K562 (cell line): ENCODE data around the gene MFAP3L. TPM values are rescaled to one million over a fixed set of nuclear protein-coding genes. Genes with fewer than 3 reads are reported as not detected.

ENCODE experiments used
- BCOR ChIP-seq: fragments of 450-650 bp; IDR thresholded peaks from 2 replicates; pipeline ENCODE4 v1.6.1; 2016
- CEBPB ChIP-seq: fragments of 450-650 bp; IDR thresholded peaks from 2 replicates; pipeline ENCODE4 v1.6.1; 2016; ENCODE audit warnings: missing genetic modification characterization, missing compliant biosample characterization
- CREM ChIP-seq: IDR thresholded peaks from 2 replicates; pipeline ENCODE4 v1.6.1; 2014; ENCODE audit warnings: antibody characterized with exemption, low read depth
- EHMT2 ChIP-seq: fragments of 450-650 bp; IDR thresholded peaks from 2 replicates; pipeline ENCODE4 v1.6.1; 2018; ENCODE audit warnings: antibody characterized with exemption
- EP300 ChIP-seq: IDR thresholded peaks from 2 replicates; pipeline ENCODE4 v1.6.1; 2012; ENCODE audit warnings: low read length, improper control_type of control experiment
- FOXA1 ChIP-seq: fragments of 450-650 bp; IDR thresholded peaks from 2 replicates; pipeline ENCODE4 v1.6.1; 2016; ENCODE audit warnings: mild to moderate bottlenecking, borderline replicate concordance
- HBP1 ChIP-seq: fragments of 450-650 bp; formaldehyde crosslinking; IDR thresholded peaks from 2 replicates; pipeline ENCODE4 v1.4.0; 2022; ENCODE audit warnings: missing genetic modification characterization
- KLF16 ChIP-seq: IDR thresholded peaks from 2 replicates; pipeline ENCODE4 v1.6.1; 2016; ENCODE audit warnings: antibody characterized with exemption
- L3MBTL2 ChIP-seq: fragments of 450-650 bp; IDR thresholded peaks from 2 replicates; pipeline ENCODE4 v1.6.1; 2016; ENCODE audit warnings: mild to moderate bottlenecking, moderate library complexity
- NUFIP1 ChIP-seq: fragments of 450-650 bp; IDR thresholded peaks from 2 replicates; pipeline ENCODE4 v1.6.1; 2018; ENCODE audit not compliant: partially characterized antibody
- RAD21 ChIP-seq, 2 experiments: fragments of 250-450 bp in 1 of 2; fragments of 450-650 bp in 1 of 2; sonication (Bioruptor Pico) in 1 of 2; formaldehyde crosslinking in 1 of 2; IDR thresholded peaks in 1 of 2; conservative IDR thresholded peaks in 1 of 2; 2 replicates each; pipeline versions ENCODE4 v1.4.0 to v1.8.0; 2020 to 2022; ENCODE audit warnings: mild to moderate bottlenecking in 2 of 2, moderate library complexity in 1 of 2
- TAL1 ChIP-seq: fragments of 450-650 bp; IDR thresholded peaks from 2 replicates; pipeline ENCODE4 v1.6.1; 2016; ENCODE audit warnings: mild to moderate bottlenecking
- TARDBP ChIP-seq: fragments of 450-650 bp; IDR thresholded peaks from 2 replicates; pipeline ENCODE4 v1.6.1; 2016
- TEAD1 ChIP-seq, 2 experiments: fragments of 450-650 bp in 1 of 2; sonication (generic) in 1 of 2; formaldehyde crosslinking; IDR thresholded peaks; 2 replicates each; pipeline versions ENCODE4 v1.4.0 to v1.8.0; 2020 to 2022; ENCODE audit warnings: mild to moderate bottlenecking in 2 of 2, missing genetic modification reagents in 1 of 2
- THAP7 ChIP-seq: fragments of 250-450 bp; sonication (Bioruptor Pico); IDR thresholded peaks from 2 replicates; pipeline ENCODE4 v1.5.0; 2021
- U2AF1 ChIP-seq: fragments of 200-400 bp; formaldehyde crosslinking; optimal IDR thresholded peaks from 2 replicates; pipeline ENCODE3; 2017; ENCODE audit warnings: mild to moderate bottlenecking, low read depth, low read length, moderate library complexity
- ZBED1 ChIP-seq: IDR thresholded peaks from 2 replicates; pipeline ENCODE4 v1.6.1; 2014
- ZBTB12 ChIP-seq: fragments of 250-450 bp; sonication (Bioruptor Pico); IDR thresholded peaks from 2 replicates; pipeline ENCODE4 v1.4.0; 2020
- ZNF175 ChIP-seq: fragments of 200-800 bp; sonication (Bioruptor generic); IDR thresholded peaks from 2 replicates; pipeline ENCODE4 v1.6.1; 2016; ENCODE audit warnings: low read depth, mild to moderate bottlenecking, missing genetic modification characterization, missing compliant biosample characterization
- ZNF24 ChIP-seq: fragments of 450-650 bp; IDR thresholded peaks from 2 replicates; pipeline ENCODE4 v1.6.1; 2016
- ZNF584 ChIP-seq: fragments of 200-800 bp; sonication (Bioruptor generic); IDR thresholded peaks from 2 replicates; pipeline ENCODE4 v1.6.1; 2016; ENCODE audit warnings: low read depth, mild to moderate bottlenecking, missing genetic modification characterization, missing compliant biosample characterization
- polyA plus RNA-seq, 8 experiments: library from polyadenylated mRNA; depleted of rRNA in 4 of 8; stranded (reverse) in 5 of 8; unstranded in 3 of 8; fragments of >200 nt; fragmentation: Nextera tagmentation in 2 of 8; fragmentation: Illumina TruSeq in 1 of 8; extraction: Ambion mirVana in 2 of 8; extraction: Trizol in 1 of 8; gene quantifications; 2 replicates each; pipeline versions ENCODE4 v1.2.1 to v1.2.3, GENCODE V29; 2011 to 2014; ENCODE audit warnings: inconsistent platforms in 1 of 8, missing spikeins in 1 of 8
- total RNA-seq, 7 experiments: library from RNA; depleted of rRNA in 6 of 7; stranded (reverse); fragments of >200 nt in 6 of 7; fragmentation: Illumina TruSeq in 2 of 7; extraction: Trizol in 2 of 7; gene quantifications; 2 replicates each; pipeline versions ENCODE4 v1.2.1 to v1.2.3, GENCODE V29; 2011 to 2021; ENCODE audit warnings: low replicate concordance in 1 of 7
- TF ChIP-seq, protein P1 (sequence below): fragments of 450-650 bp; IDR thresholded peaks from 2 replicates; pipeline ENCODE4 v1.6.1; 2016; ENCODE audit warnings: mild to moderate bottlenecking

Gene MFAP3L
- total and polyA plus RNA-seq, 9 of the 15 experiments (the other 6 are each of a cell fraction or from before 2014, with no cell fraction given), result 0.06 to 0.25 (median 0.20) TPM; not detected in 3

GRCh38 chr4:170007113-170007512, 19.1 kb downstream of the MFAP3L start (continued):
- peak; percentile 90 for TF ChIP-seq ZNF584 (CRISPR knock-in tag)
- no peak for TF ChIP-seq THAP7 (CRISPR knock-in tag)
- TF ChIP-seq KLF16, result peak; percentile 96
- TF ChIP-seq RAD21 (CRISPR knock-in tag; conservative IDR thresholded peaks at IDR 0.05 in 1 of 2, IDR thresholded peaks at IDR 0.05 in 1 of 2), result 0 out of 4 replicates have a peak, but pooled peaks of 1 of the 2 experiments have one; percentile 19
- TF ChIP-seq EP300, result peak; percentile 94
- TF ChIP-seq, protein P1, sequence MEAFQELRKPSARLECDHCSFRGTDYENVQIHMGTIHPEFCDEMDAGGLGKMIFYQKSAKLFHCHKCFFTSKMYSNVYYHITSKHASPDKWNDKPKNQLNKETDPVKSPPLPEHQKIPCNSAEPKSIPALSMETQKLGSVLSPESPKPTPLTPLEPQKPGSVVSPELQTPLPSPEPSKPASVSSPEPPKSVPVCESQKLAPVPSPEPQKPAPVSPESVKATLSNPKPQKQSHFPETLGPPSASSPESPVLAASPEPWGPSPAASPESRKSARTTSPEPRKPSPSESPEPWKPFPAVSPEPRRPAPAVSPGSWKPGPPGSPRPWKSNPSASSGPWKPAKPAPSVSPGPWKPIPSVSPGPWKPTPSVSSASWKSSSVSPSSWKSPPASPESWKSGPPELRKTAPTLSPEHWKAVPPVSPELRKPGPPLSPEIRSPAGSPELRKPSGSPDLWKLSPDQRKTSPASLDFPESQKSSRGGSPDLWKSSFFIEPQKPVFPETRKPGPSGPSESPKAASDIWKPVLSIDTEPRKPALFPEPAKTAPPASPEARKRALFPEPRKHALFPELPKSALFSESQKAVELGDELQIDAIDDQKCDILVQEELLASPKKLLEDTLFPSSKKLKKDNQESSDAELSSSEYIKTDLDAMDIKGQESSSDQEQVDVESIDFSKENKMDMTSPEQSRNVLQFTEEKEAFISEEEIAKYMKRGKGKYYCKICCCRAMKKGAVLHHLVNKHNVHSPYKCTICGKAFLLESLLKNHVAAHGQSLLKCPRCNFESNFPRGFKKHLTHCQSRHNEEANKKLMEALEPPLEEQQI, result peak; percentile 79; the same call in 1 of the 2 replicates
- TF ChIP-seq CEBPB, result peak; percentile 92
- no peak for TF ChIP-seq U2AF1
- TF ChIP-seq BCOR, result peak; percentile 94
- peak; percentile 97 for TF ChIP-seq TAL1
- TF ChIP-seq CREM, result peak; percentile 83
- TF ChIP-seq ZBED1, result peak; percentile 78; the same call in 1 of the 2 replicates
- no peak for TF ChIP-seq ZBTB12 (CRISPR knock-in tag)
- TF ChIP-seq L3MBTL2, result peak; percentile 73
- TF ChIP-seq TEAD1 (CRISPR knock-in tag; IDR thresholded peaks at IDR 0.05), result peak in 1 of 2 experiments; percentile 85; a peak in 2 of 4 replicates
- TF ChIP-seq EHMT2, result peak; percentile 73
- TF ChIP-seq TARDBP, result peak; percentile 67; the same call in 1 of the 2 replicates
- TF ChIP-seq NUFIP1, result peak; percentile 65
- peak; percentile 48; the same call in 1 of the 2 replicates for TF ChIP-seq ZNF24
- TF ChIP-seq ZNF175, result peak; percentile 87
- TF ChIP-seq FOXA1, result peak; percentile 52; the same call in 1 of the 2 replicates
- TF ChIP-seq HBP1, result peak; percentile 70; the same call in 1 of the 2 replicates
